GM13976 (cell line): ENCODE measurements around the gene PURB.

Experiments
- DNase-seq: peaks from one replicate; pipeline ENCODE4 v3.0.0; 2012; ENCODE audit warnings: low spot score
- CTCF ChIP-seq: IDR thresholded peaks from 2 replicates; pipeline ENCODE4 v1.5.1; 2012; ENCODE audit warnings: borderline replicate concordance, mild to moderate bottlenecking; ENCODE audit not compliant: insufficient read depth; ENCODE audit errors: extremely low read depth, missing control alignments, control extremely low read depth
- in situ Hi-C: fragments of 300-500 bp; cut with MboI; formaldehyde crosslinking; loops from one replicate; pipeline ENCODE4 v1.12.0; 2022; ENCODE audit warnings: low sequenced_read_pairs, mixed read lengths, inconsistent platforms; ENCODE audit not compliant: unreplicated experiment

The PURB gene

DNA sequence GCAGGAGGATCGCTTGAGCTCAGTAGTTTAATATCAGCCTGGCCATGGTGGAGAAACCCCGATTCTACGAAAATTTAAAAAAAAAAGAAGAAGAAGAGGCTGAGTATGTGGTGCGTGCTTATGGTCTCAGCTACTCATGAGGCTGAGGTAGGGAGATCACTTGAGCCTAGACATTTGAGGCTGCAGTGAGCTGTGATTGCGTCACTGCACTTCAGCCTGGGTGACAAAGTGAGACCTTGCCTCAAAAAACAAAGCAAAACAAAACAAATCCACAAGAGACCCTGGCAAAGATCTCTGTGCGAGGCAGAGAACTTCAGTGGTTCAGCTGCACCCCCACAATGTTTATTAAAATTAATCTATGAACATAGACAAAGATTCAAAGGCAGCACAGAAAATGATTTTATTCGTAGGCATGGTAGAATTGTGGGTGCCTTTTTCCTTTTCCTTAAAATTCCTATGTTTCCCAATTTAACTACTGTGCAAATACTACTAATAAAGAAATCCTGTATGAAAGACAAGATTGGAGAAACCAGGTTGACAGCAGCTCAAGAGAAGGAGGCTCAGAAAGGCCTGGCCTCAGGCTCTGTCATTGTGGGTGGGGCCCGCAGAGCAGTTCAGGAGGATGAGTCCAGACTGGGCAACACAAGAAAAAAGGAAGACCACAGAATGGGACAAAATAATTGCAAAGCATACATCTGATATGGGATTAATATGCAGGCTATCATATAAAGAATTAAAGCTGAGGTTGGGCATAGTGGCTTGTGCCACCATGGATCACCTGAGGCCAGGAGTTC lies 24.5 kb upstream of the PURB start:
- in situ Hi-C loops = no loop called here
- TF ChIP-seq CTCF = no peak

GRCh38 chr7:44906965-44907364 lies 21.6 kb upstream of the PURB start:
- in situ Hi-C loops = no loop called here
- TF ChIP-seq CTCF = no peak

More for the DNA sequence above, 24.5 kb upstream of the PURB start:
- no peak for DNase-seq

GRCh38 chr7:44905002-44905635 lies 19.8 kb upstream of the PURB start:
- in situ Hi-C loops = no loop called here
- no peak for DNase-seq

More at GRCh38 chr7:44906965-44907364, 21.6 kb upstream of the PURB start:
- no peak for DNase-seq

DNA sequence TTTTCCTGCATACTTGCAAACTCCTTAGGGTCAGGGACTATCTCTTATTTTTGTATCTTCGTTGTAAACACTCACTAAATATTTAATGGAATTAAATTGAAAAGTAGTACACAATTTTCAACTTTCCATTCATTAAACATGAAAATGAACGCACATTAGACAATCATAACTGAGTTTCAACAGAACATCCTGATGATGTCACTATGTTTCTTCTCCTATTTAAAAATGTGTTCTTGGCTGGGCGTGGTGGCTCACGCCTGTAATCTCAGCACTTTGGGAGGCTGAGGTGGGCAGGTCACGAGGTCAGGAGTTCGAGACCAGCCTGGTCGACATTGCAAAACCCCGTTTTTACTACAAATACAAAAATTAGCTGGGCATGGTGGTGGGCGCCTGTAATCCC lies 14.1 kb upstream of the PURB start:
- DNase-seq = no peak
- TF ChIP-seq CTCF = no peak
- in situ Hi-C loops = no loop called here

More at GRCh38 chr7:44905002-44905635, 19.8 kb upstream of the PURB start:
- no peak for TF ChIP-seq CTCF

GRCh38 chr7:44898039-44898438 lies 12.7 kb upstream of the PURB start:
- in situ Hi-C loops = no loop called here
- no peak for DNase-seq
- TF ChIP-seq CTCF = no peak

DNA sequence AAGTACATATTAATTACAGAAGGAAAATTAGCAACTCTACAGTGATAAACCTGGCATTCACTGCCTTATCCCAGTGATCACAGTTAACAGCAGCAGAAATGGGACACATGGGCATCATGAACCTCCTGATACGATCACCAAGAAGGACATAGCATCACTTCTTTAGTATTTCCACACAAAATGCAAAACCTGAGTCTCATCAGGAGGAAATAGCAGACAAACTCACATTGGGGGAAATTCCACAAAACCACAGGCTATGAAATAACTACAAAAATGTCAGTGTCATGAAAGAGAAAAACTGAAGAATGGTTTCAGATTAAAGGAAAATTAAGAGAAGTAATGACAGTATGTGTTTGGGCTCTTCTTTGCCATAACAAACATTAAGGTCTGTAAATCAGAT lies 12.0 kb upstream of the PURB start:
- no peak for TF ChIP-seq CTCF
- in situ Hi-C loops = no loop called here
- no peak for DNase-seq
